ENCODE results near the gene GBP3.
"Not testable (repeated sequence)": the region's sequence is repeated elsewhere in the genome, so short reads cannot be mapped to it uniquely, and the experiment has no call there.

GBP3 gene

DNA sequence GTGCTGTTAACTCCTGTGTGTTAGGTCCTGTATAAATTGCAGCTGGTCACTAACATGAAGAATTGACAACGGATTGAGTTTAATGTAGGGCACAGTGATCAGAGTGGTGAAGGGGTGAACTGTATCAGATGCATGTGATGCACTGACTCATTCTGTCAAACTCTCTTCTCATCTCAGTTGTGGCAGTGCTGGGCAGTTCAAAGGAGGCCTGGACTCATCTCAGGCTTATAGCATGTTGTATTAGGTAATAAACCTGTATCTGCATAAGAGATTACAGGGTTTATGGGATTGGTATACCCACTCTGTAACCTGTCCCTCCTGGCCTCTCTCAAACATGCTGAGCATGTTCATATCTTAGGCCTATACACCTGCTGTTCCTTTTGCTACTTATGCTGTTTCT lies 12.4 kb upstream of the GBP3 start:
- no peak for DNase-seq
- H3K27me3 ChIP-seq (replicated peaks) = no peaks in the 10 kb centered on the region
- TF ChIP-seq, protein P1, sequence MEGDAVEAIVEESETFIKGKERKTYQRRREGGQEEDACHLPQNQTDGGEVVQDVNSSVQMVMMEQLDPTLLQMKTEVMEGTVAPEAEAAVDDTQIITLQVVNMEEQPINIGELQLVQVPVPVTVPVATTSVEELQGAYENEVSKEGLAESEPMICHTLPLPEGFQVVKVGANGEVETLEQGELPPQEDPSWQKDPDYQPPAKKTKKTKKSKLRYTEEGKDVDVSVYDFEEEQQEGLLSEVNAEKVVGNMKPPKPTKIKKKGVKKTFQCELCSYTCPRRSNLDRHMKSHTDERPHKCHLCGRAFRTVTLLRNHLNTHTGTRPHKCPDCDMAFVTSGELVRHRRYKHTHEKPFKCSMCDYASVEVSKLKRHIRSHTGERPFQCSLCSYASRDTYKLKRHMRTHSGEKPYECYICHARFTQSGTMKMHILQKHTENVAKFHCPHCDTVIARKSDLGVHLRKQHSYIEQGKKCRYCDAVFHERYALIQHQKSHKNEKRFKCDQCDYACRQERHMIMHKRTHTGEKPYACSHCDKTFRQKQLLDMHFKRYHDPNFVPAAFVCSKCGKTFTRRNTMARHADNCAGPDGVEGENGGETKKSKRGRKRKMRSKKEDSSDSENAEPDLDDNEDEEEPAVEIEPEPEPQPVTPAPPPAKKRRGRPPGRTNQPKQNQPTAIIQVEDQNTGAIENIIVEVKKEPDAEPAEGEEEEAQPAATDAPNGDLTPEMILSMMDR (IDR thresholded peaks at IDR 0.05; ENCODE audit: low read depth, low read length, missing control alignments) = no peak
- in situ Hi-C loops (cut with HindIII; ENCODE audit: low pct_ligation_motif_present, low sequenced_read_pairs) = no loop called here
- no peaks in the 10 kb centered on the region for H3K36me3 ChIP-seq (replicated peaks)
- H3K4me3 ChIP-seq (ENCODE audit: low read depth, low read length) = no peak overlapping the region
- no peak overlapping the region for H3K27ac ChIP-seq

- H3K4me3 ChIP-seq (ENCODE audit: low read depth, low read length); H3K27me3 ChIP-seq (replicated peaks); H3K36me3 ChIP-seq (replicated peaks); DNase-seq; H3K27ac ChIP-seq; in situ Hi-C loops (cut with HindIII; ENCODE audit: low pct_ligation_motif_present, low sequenced_read_pairs): not testable (repeated sequence)
These were observed 11.3 kb upstream of the GBP3 start for GRCh38 chr1:89034004-89034403.

GRCh38 chr1:89029051-89029450 lies 6.4 kb upstream of the GBP3 start:
- not testable (repeated sequence) for H3K4me3 ChIP-seq (ENCODE audit: low read depth, low read length); DNase-seq

GRCh38 chr1:89025928-89026327 lies 3.3 kb upstream of the GBP3 start:
- no peaks in the 10 kb centered on the region for H3K36me3 ChIP-seq (replicated peaks)
- TF ChIP-seq, protein P1 (IDR thresholded peaks at IDR 0.05; ENCODE audit: low read depth, low read length, missing control alignments) = no peak
- in situ Hi-C loops (cut with HindIII; ENCODE audit: low pct_ligation_motif_present, low sequenced_read_pairs) = no loop called here
- H3K27ac ChIP-seq = no peak overlapping the region
- H3K4me3 ChIP-seq (ENCODE audit: low read depth, low read length) = no peak overlapping the region
- no peaks in the 10 kb centered on the region for H3K27me3 ChIP-seq (replicated peaks)
- no peak for DNase-seq

More at GRCh38 chr1:89029051-89029450, 6.4 kb upstream of the GBP3 start:
- H3K27ac ChIP-seq; H3K27me3 ChIP-seq (replicated peaks); H3K36me3 ChIP-seq (replicated peaks); in situ Hi-C loops (cut with HindIII; ENCODE audit: low pct_ligation_motif_present, low sequenced_read_pairs): not testable (repeated sequence)

- TF ChIP-seq, protein P1 (IDR thresholded peaks at IDR 0.05; ENCODE audit: low read depth, low read length, missing control alignments) = no peak
These were observed 360 bp upstream of the GBP3 start for GRCh38 chr1:89023026-89023425.

DNA sequence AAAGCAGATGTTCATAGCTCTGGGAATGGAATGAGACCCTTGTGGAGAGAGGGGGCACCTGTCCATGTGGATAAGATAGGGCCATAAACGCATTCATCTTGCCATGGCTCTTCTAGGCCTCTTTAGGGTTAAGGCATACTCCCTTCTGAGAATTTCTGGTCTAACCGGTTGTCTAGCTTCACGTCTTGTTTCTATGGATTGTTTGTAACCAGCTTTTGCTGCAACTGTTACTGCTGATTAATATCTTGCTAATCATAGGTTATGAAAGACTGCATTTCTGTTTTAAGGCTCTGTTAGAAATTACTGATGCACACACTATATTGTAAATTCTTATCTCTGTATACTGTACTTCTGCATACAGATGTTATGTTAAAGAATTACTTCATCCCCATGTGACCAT lies 4.3 kb downstream of the GBP3 start:
- in situ Hi-C loops (cut with HindIII; ENCODE audit: low pct_ligation_motif_present, low sequenced_read_pairs) = not testable (repeated sequence)

More at GRCh38 chr1:89023026-89023425, 360 bp upstream of the GBP3 start:
- Histone ChIP-seq H3K27me3 (replicated peaks) (no peaks in the 10 kb centered on the region), H3K36me3 (replicated peaks) (peaks cover 18% of the 10 kb centered on the region), H3K4me3 (ENCODE audit: low read depth, low read length) (no peak overlapping the region), H3K27ac (peak overlapping the region; percentile 66)
- in situ Hi-C loops (cut with HindIII; ENCODE audit: low pct_ligation_motif_present, low sequenced_read_pairs) = no loop called here
- DNase-seq = no peak

GRCh38 chr1:89008511-89008910 lies 14.2 kb downstream of the GBP3 start:
- no peaks in the 10 kb centered on the region for H3K27me3 ChIP-seq (replicated peaks)
- TF ChIP-seq, protein P1 (IDR thresholded peaks at IDR 0.05; ENCODE audit: low read depth, low read length, missing control alignments) = no peak
- peaks cover 68% of the 10 kb centered on the region for H3K36me3 ChIP-seq (replicated peaks)
- in situ Hi-C loops (cut with HindIII; ENCODE audit: low pct_ligation_motif_present, low sequenced_read_pairs) = no loop called here
- no peak overlapping the region for H3K4me3 ChIP-seq (ENCODE audit: low read depth, low read length)
- DNase-seq = no peak
- no peak overlapping the region for H3K27ac ChIP-seq

More for the DNA sequence above, 4.3 kb downstream of the GBP3 start:
- DNase-seq; H3K4me3 ChIP-seq (ENCODE audit: low read depth, low read length); H3K27me3 ChIP-seq (replicated peaks); H3K27ac ChIP-seq: not testable (repeated sequence)
- peaks cover 43% of the 10 kb centered on the region for H3K36me3 ChIP-seq (replicated peaks)

Data from brain microvascular endothelial cell (primary cell).